GM21447 (cell line): ENCODE measurements around the gene SPPL3.
"Not testable (repeated sequence)": the region's sequence is repeated elsewhere in the genome, so short reads cannot be mapped to it uniquely, and the experiment has no call there.

Experiments used
- ATAC-seq: cut with Tn5 transposase; IDR thresholded peaks from one replicate; pipeline ENCODE4 v1.9.1; 2021; ENCODE audit not compliant: unreplicated experiment

SPPL3 gene

DNA sequence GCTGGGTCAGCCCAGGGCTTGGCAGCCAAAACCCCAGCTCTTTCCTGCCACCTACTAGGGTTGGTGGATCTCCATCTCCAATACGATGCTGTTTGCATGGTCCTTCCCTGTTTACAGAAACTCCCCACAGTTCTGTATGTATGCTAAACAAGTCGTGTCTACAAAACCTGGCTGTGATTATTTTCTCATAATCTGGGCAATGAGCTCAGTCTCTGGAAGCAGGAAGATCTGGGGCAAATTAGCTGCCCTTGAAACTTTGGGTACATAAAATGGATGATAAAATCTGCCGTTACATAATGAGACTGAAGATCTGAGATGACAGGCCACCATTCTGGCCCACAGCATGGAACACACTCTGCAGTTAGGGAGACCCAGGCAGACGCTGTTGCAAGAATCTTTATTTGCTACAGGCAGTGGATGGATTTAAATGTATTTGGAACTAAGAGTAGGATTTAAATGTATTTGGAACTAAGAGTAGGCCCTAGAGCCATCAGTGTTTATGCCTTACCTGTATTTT, 146.9 kb downstream of the SPPL3 start:
- ATAC-seq, result no peak

DNA sequence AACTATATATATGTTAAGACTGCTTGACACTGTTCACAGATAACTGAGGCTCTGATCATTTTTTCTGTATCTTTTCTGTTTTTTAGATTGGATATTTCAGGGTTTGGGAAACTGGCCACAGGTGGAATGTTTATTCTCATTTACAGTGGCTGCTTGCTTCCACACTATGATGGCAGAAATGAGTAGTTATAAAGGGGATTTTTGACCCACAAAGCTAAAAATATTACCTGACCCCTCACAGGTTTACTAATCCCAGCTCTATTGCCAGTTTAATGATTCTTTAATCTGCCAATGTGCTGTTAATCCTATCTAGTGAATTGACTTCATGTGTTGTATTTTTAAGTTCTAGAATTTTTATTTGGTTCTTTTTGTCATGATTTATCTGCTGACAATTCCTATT, 148.9 kb downstream of the SPPL3 start:
- no peak for ATAC-seq

DNA sequence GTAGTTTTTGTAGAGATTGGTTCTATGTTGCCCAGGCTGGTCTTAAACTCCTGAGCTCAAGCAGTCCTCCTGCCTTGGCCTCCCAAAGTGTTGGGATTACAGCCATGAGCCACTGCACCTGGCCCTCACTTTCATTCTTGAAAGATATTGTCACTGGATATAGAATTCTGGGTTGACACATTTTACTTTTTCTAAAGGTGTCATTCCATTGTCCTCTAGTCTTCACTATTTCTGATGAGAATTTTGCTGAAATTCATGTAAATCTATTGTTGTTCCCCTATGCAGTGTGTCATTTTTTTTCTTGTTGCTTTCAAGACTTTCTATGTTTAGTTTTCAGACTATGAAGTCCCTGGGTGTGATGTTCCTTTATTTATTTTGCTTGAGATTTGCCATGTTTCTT, 149.4 kb downstream of the SPPL3 start:
- ATAC-seq, result no peak

DNA sequence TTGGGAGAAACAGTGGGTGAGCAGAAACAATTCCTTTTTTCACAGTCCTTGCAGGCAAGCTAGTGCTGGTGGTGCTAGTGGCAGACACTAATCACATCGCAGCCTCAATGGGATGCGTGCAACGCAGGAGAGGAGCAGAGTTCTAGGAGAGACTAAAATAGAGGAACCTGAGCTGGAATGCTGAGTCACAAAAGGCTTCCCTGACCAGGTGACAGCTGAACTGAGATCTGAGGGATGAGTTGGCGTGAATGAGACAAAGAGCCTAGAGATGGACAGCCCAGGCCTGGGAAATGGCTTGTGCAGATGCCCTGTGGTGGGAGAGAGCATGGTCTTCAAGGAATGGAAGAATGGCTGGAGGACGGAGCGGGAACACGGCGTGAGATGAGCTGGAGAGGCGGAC, 152.8 kb downstream of the SPPL3 start:
- no peak for ATAC-seq

DNA sequence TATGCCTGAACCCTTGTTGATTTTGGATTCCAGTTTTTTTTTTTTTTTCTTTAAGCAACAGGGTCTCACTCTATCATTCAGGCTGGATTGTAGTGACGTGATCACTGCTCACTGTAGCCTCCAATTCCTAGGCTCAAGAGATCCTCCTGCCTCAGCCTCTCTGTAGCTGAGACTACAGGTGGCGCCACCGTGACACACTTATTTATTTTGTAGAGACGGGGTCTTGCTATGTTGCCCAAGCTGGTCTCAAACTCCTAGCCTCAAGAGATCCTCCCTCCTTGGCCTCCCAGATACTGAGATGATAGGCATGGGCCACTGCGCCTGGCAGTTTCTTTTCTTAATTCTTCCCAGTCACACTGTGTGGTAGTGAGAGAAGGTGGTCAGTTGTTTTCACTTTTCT, 153.4 kb downstream of the SPPL3 start:
- no peak for ATAC-seq

DNA sequence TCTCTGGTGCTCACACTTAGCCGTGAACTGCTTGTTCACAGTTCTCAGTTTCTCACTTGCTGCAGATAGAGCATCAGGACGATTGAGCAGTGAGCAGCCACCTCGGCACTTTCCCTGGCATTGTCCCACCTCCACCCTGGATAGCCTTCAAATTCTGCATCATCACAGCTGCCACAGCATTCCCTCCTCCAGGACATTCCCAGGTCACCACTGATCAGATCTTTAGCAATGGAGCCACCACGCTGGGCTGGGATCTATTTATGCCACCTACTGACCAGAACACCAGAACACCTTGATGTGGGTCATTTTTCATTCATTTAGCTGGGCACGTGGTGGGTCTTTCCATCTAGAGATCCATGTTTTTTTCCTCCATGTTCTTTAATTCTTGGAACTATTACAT, 154.9 kb downstream of the SPPL3 start:
- no peak for ATAC-seq

DNA sequence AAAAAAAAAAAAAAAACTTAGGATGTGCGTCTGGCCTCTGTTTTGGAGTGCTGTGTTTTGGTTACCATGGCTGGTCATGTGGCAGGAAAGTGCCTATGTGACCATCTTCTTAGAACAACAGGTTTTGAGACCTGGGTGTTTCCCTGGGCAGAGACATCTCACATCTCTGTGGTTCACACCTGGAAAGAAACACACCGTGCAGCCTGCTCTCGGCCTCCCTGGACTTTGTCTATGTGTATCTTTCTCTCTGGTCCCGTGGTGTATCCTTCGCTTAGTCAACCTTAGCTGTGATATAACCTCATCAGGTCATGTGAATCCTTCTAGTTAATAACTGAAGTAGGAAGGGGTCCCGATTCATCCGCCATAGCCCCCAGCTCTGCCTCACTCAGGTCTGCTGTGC, 155.9 kb downstream of the SPPL3 start:
- ATAC-seq, result no peak

DNA sequence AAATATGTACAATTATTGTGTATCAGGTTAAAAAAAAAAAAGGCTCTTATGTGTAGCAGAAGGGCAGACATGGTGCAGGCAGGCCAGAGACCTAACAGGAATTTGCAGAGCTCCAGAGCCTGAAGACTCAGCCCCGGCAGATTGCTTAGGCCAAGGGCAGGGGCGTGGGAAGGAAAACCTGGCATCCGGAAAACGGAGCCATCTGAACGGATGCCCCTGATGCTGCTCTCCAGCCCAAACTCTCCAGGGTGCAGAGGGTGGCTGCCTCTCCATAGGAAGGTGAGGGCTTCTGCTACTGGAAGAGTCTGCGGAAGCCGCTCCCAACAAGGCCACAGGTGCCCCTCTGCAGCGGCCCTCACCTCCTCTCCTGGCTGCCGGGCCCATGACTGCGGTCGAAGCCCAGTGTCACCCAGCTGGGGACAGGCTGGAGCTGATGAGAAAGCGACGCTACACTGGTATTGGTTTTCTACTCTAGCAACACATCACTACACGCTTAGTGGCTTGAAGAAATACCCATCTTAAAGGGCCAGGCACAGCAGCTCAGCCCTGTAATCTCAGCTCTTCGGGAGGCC, 159.2 kb downstream of the SPPL3 start:
- ATAC-seq, result no peak

DNA sequence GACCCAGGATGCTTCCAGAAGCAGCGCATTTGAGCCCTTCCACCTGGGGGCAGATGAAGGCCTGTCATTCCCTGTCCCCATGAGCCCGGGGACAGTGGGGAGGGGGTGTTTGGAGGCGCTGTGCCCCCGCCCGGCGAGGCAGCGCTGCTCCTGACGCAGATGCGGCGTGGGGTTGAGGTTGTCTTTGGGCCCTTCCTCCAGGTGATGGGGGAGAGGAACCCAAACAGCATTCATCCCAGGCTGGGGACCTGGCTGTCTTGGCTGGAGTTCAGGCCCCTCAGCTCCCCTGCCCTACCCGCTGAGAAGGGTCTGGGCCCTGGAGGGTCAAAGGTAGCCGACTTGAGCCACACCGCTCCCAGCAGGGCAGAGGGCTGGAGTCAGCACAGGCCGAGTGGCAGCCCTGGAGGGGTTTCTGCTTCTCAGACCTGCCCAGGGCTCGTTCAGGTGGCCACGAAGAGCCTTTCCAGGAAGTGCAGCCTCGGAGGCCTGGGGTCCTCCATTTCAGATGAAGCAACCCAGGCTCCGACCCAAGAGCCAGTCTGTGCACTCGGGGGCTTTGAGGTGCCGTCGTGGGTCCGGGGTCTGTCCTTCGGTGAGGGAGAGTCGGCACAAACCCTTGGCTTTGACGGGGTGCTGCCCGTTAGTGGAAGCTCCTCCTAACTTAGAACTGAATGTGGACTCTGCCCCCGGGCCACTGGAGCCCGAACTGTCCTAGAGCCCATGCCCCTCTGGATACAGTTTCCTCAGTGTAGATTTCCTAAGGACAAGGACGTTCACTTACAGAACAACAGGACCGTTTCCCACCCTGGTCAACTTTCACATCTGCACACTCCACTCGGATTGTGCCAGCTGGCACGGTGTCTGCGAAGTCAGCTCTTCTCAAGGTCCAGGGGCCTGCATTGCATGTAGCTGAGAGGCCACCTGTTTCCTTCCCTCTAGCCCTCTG, 162.4 kb downstream of the SPPL3 start:
- ATAC-seq, result no peak

DNA sequence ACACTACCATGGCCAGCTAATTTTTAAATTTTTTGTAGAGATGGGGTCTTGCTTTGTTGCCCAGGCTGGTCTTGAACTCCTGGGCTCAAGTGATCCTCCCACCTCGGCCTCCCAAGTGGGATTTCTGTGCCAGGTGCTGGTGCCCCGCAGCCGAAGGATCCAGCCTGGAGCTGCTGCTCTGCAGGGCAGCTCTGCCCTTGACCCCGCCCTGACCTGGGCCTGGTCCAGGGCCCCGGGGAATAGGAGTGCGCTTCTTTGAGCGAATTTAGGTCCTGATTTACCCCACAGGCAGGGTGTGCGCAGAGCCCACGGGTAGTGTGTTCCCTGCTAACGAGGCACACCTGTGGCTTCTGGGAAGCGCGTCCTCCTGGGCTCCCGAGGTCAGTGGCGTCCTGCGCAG, 163.3 kb downstream of the SPPL3 start:
- ATAC-seq, result no peak

DNA sequence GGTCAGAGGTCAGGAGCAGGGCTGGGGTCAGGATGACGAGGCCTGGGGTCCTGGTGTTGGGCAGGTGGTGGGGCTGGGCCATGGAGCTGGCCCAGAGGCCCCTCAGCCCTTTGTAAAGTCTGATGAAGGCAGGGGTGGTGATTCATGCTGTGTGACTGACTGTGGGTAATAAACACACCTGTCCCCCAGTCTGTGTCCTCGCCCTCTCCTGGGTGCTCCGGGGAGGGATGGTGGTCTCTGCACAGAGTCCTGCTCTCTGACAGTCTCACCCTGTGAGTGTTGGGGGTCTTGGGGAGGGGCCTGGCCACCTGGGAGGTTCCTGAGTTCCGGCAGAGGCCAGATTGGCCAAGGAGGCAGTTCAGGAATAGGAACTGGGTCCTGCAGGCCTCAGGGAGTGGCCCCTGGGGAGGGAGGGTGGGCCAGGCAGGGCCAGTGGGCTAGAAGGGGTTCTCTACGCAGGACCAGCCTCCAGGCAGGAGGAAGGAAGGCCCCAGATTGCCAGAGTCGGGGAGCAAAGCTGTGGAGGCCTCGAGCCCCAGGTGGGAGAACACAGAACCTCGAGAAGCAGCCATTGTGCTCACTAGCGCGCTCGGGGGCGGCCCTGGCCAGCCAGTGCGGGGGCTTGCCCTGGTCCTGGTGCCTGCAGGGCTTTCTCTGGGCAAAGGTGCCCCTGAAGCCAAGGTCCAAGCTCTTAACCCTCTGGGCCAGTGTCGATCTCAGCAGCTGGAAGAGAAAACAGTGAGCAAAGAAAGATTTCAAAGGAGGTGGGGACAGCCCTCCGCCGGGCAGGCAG, 164.1 kb downstream of the SPPL3 start:
- no peak for ATAC-seq

DNA sequence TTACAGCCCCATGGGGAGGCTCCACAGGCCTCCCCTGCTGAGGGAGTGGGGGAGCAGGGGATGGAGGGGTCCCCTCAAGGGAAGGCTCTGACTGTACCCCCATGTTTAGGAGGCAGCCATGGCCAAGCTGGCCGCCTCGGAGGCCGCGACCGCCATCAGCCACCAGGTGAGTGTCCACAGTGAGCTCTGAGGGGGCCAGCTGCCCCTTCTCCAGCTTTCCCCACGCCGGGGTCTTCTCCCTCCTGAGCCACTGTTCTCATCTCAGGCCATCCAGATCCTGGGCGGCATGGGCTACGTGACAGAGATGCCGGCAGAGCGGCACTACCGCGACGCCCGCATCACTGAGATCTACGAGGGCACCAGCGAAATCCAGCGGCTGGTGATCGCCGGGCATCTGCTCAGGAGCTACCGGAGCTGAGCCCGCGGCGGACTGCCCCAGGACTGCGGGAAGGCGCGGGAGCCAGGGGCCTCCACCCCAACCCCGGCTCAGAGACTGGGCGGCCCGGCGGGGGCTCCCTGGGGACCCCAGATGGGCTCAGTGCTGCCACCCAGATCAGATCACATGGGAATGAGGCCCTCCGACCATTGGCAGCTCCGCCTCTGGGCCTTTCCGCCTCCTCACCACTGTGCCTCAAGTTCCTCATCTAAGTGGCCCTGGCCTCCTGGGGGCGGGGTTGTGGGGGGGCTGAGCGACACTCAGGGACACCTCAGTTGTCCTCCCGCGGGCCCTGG, 165.0 kb downstream of the SPPL3 start:
- ATAC-seq, result no peak

DNA sequence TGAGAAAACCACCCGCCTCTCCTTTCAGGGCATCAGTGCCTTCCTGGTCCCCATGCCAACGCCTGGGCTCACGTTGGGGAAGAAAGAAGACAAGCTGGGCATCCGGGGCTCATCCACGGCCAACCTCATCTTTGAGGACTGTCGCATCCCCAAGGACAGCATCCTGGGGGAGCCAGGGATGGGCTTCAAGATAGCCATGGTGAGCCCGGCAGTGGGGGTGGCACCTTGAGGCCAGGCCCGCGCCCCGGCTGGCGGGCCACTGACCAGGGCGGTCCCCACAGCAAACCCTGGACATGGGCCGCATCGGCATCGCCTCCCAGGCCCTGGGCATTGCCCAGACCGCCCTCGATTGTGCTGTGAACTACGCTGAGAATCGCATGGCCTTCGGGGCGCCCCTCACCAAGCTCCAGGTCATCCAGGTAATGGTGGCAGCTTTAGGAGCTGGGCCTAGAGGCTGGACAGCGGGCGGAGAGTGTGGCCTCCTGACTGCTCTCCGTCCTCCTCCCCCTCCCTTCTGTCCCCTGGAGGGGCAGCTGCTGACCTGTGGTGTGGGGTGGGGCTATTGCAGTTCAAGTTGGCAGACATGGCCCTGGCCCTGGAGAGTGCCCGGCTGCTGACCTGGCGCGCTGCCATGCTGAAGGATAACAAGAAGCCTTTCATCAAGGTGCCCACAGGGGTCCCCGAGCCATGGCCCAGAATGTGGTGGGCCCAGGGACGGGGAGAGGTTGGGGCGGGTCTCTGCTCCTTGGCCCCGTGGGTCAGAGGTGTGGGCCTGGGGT, 165.7 kb downstream of the SPPL3 start:
- no peak for ATAC-seq

DNA sequence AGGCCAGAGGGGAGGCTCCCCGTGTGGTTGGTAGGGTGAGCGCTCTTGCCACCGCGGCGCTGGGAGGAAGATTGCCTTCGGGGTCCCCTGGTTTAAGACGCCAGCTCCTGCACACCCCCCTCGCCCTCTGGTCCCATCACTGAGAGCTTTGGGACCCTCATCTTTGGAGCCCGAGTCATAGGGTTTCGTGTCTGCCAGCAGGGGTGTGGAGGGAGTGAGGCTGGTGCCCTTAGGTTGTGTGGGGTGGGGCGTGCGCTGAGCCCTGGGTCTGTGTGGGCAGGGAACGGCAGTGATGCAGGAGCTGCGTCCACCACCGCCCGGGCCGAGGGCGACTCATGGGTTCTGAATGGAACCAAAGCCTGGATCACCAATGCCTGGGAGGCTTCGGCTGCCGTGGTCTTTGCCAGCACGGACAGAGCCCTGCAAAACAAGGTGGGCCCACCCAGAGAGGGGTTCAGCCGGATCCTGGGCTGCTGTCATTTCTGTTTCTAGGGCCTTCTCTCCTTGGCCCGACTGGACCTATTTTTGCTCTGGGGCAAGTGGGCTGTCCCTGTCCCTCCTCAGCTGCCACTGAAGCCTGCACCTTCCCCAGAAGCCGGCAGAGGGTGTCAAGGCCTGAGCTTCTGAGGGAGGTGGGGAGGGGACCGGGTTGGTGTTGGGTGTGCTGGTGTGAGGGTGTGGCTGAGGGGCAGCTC, 166.5 kb downstream of the SPPL3 start:
- ATAC-seq, result no peak

DNA sequence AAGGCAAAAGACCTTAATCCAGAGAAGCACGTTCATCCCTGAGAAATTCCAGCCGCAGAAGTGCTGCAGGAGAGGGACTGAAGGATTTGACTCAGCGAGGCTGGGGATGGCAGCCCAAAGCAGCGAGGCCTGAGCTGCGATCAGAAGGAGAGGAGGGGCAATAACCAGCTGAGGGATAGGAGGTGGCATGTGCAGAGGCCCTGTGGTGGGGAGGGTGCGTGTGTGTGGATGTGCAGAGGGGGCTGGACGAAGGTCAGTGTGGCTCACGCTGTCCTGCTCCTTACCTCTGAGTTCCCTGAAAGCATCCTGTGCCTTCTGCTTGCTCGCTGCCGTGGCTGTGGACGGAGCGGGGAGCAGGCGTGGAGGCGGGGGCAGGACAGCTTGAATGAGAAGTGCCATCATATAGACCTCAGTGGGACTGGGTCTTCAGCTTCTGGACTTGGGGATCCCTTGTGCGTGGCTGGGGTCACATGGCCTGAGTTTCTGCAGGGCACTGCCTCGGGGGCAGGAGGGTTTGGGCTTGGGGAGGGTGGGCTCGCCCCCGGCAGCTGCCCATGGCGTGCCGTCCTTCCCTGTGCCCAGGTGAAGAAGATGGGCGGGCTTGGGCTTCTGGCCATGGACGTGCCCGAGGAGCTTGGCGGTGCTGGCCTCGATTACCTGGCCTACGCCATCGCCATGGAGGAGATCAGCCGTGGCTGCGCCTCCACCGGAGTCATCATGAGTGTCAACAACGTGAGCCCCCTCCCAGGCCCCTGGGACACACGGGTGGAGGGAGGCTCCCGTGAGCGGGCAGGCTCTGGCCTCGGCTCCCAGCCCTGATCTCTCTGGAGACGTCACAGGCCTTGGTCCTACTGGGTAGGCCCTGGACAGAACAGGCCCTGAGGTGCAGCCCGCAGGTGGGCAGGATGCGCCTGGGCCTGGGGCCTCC, 167.5 kb downstream of the SPPL3 start:
- ATAC-seq, result no peak

DNA sequence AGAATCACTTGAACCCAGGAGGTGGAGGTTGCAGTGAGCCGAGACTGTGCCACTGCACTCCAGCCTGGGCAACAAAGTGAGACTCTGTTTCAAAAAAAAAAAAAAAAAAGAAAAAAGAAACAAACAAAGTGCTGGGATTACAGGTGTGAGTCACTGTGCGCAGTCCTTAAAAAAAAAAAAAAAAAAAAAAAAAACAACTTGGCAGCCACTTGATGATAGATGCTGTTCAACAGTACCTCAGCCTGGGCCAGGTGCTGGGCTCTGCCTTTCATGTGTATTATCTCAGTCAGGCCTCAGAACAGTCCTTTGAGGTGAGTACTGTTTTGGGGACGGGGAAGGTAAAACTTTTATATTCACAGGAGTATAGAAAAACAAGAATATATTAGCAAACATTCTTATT, 169.0 kb downstream of the SPPL3 start:
- ATAC-seq, result no peak

DNA sequence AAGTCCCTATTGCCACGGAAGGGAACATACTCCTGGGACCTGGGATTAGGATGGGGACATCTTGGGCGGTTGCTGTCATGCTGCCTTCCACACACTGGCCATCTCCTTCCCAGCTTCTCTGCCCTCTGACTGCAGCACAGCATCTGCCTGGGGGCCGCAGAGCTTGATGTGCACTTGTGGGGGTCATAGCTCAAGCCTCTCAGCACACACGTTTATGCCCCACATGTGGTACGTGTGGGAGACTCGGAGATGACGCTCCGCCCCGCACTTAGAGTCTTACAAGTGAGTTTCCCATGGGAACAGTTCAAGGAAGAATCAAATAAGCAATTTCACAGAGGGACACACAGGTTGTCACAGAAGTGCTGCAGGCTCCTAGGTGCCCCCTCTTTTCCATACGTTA, 169.9 kb downstream of the SPPL3 start:
- no peak for ATAC-seq

DNA sequence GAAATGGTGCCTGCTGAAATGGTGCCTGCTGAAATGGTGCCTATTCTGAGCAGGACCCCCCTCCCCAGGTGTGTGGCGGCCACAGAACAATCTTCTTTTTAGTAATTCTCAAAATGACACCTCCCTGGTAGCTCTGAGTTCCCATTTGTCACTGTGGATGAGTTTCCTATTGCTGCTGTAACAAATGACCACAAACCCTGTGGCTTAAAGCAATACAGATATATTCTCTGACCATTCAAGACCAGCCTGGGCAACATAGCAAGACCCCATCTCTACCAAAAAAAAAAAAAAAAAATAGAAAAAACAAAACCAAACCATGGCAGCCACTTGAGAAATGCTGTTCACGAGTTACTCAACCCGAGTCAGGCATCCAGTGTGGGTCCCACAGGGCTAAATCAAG, 170.6 kb downstream of the SPPL3 start:
- no peak for ATAC-seq

DNA sequence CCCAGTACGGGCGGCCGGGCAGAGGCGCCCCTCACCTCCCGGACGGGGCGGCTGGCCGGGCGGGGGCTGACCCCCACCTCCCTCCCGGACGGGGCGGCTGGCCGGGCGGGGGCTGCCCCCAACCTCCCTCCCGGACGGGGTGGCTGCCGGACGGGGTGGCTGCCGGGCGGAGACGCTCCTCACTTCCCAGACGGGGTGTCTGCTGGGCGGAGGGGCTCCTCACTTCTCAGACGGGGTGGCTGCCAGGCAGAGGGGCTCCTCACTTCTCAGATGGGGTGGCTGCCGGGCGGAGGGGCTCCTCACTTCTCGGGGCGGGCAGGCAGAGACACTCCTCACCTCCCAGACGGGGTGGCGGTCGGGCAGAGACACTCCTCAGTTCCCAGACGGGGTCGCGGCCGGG, 172.0 kb downstream of the SPPL3 start:
- not testable (repeated sequence) for ATAC-seq
